Measurements from ENCODE around the gene ATG2B.

DNA sequence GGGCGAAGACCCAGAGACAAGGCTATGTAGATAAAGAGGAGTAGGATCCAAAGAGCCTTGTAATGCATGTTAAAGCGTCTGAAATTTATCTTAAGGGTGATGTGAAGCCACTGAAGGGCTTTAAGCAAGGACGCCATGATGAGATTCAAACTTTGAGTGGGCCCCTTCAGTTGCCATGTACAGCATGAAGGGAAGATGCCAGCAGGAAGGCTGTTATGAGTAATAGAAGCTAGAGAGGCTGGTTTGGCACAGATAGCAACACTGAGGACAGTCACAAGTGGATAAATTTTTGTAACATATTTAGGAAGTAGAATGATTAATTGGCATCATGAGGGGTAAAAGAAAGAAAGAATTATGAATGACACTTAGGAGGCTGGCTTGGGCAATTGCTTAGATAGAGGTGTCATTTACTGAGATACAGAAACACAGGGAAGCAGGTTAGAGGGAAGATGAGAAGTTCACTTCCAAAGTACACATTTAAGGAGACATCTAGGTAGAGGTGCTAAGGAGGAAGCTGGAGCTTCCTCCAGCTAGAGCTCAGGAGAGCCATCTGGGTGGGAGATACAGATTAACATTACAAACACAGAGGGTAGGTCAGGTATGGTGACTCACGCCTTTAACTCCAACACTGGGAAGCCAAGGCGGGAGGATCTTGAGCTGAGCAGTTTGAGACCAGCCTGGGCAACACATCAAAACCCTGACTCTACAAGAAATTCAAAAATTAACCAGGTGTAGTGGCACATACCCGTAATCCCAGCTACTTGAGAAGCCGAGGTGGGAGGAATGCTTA, 13.7 kb downstream of the ATG2B start:
- TF ChIP-seq, protein P1, sequence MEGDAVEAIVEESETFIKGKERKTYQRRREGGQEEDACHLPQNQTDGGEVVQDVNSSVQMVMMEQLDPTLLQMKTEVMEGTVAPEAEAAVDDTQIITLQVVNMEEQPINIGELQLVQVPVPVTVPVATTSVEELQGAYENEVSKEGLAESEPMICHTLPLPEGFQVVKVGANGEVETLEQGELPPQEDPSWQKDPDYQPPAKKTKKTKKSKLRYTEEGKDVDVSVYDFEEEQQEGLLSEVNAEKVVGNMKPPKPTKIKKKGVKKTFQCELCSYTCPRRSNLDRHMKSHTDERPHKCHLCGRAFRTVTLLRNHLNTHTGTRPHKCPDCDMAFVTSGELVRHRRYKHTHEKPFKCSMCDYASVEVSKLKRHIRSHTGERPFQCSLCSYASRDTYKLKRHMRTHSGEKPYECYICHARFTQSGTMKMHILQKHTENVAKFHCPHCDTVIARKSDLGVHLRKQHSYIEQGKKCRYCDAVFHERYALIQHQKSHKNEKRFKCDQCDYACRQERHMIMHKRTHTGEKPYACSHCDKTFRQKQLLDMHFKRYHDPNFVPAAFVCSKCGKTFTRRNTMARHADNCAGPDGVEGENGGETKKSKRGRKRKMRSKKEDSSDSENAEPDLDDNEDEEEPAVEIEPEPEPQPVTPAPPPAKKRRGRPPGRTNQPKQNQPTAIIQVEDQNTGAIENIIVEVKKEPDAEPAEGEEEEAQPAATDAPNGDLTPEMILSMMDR (IDR thresholded peaks at IDR 0.05 in 4 of 5, conservative IDR thresholded peaks at IDR 0.05 in 1 of 5): no peak
- TF ChIP-seq POLR2A (IDR thresholded peaks at IDR 0.05): no peak

Data from gastrocnemius medialis (tissue), 4 donors.